Measurements from ENCODE around the gene AXIN2. TPM values are rescaled to one million over a fixed set of nuclear protein-coding genes. Genes with fewer than 3 reads are reported as not detected.

AXIN2 gene
- total RNA-seq, 2 donors from 2014 or later = 5.4 to 16.2 TPM

GRCh38 chr17:65601145-65601544, 39.7 kb upstream of the AXIN2 start:
- no peak for DNase-seq
- no peak overlapping the region for H3K4me3 ChIP-seq
- intact Hi-C loops (cut with DNase I) = no loop called here
- ATAC-seq = no peak
- no peaks in the 10 kb centered on the region for H3K9me3 ChIP-seq
- H3K27me3 ChIP-seq = no peaks in the 10 kb centered on the region
- WGBS, 2 donors = 86 to 90% methylated on average over 1 of the region's 1 CpG
- H3K27ac ChIP-seq = no peak overlapping the region
- H3K36me3 ChIP-seq (replicated peaks in 1 of 2; ENCODE audit: insufficient read depth in 1 of 2, low read depth in 2 of 2) = no peaks in the 10 kb centered on the region
- TF ChIP-seq CTCF (IDR thresholded peaks at IDR 0.05) (no peak), POLR2A (IDR thresholded peaks at IDR 0.05) (no peak)
- H3K4me1 ChIP-seq = peaks cover 7% of the 10 kb centered on the region

- WGBS, 2 donors = 0 to 13% methylated on average over 1 of the region's 1 CpG
- intact Hi-C loops (cut with DNase I) = no loop called here
- Histone ChIP-seq H3K27ac (no peak overlapping the region), H3K9me3 (no peaks in the 10 kb centered on the region), H3K27me3 (no peaks in the 10 kb centered on the region), H3K36me3 (replicated peaks in 1 of 2; ENCODE audit: insufficient read depth in 1 of 2, low read depth in 2 of 2) (no peaks in the 10 kb centered on the region), H3K4me3 (no peak overlapping the region), H3K4me1 (peaks cover 7% of the 10 kb centered on the region)
- DNase-seq (no peak), ATAC-seq (no peak)
- TF ChIP-seq CTCF (IDR thresholded peaks at IDR 0.05) = no peak
- no peak for TF ChIP-seq POLR2A (IDR thresholded peaks at IDR 0.05)
Measured at GRCh38 chr17:65600518-65600917, 39.1 kb upstream of the AXIN2 start.

GRCh38 chr17:65599650-65600049, 38.2 kb upstream of the AXIN2 start:
- H3K4me3 ChIP-seq = no peak overlapping the region
- WGBS, 2 donors = 71 to 78% methylated on average over 5 of the region's 5 CpGs
- H3K27me3 ChIP-seq = no peaks in the 10 kb centered on the region
- intact Hi-C loops (cut with DNase I) = no loop called here
- DNase-seq (no peak), ATAC-seq (no peak)
- no peak overlapping the region for H3K27ac ChIP-seq
- H3K9me3 ChIP-seq = no peaks in the 10 kb centered on the region
- H3K4me1 ChIP-seq = peaks cover 7% of the 10 kb centered on the region
- no peaks in the 10 kb centered on the region for H3K36me3 ChIP-seq (replicated peaks in 1 of 2; ENCODE audit: insufficient read depth in 1 of 2, low read depth in 2 of 2)
- no peak for TF ChIP-seq POLR2A (IDR thresholded peaks at IDR 0.05)
- no peak for TF ChIP-seq CTCF (IDR thresholded peaks at IDR 0.05)

- Histone ChIP-seq H3K9me3 (no peaks in the 10 kb centered on the region), H3K4me1 (peaks cover 7% of the 10 kb centered on the region), H3K36me3 (replicated peaks in 1 of 2; ENCODE audit: insufficient read depth in 1 of 2, low read depth in 2 of 2) (no peaks in the 10 kb centered on the region), H3K27ac (no peak overlapping the region), H3K27me3 (no peaks in the 10 kb centered on the region), H3K4me3 (no peak overlapping the region)
- intact Hi-C loops (cut with DNase I) = no loop called here
- DNase-seq (no peak), ATAC-seq (no peak)
- 100% methylated on average over 1 of the region's 1 CpG for WGBS, 2 donors
- TF ChIP-seq CTCF (IDR thresholded peaks at IDR 0.05) = no peak
- TF ChIP-seq POLR2A (IDR thresholded peaks at IDR 0.05) = no peak
Measured at GRCh38 chr17:65598746-65599145, 37.3 kb upstream of the AXIN2 start.

- no peaks in the 10 kb centered on the region for H3K36me3 ChIP-seq (replicated peaks in 1 of 2; ENCODE audit: insufficient read depth in 1 of 2, low read depth in 2 of 2)
- ATAC-seq = no peak
- H3K9me3 ChIP-seq = no peaks in the 10 kb centered on the region
- peaks cover under 1% of the 10 kb centered on the region for H3K4me1 ChIP-seq
- no peak overlapping the region for H3K4me3 ChIP-seq
- intact Hi-C loops (cut with DNase I) = no loop called here
- no peak for TF ChIP-seq POLR2A (IDR thresholded peaks at IDR 0.05)
- TF ChIP-seq CTCF (IDR thresholded peaks at IDR 0.05) = no peak
- H3K27me3 ChIP-seq = no peaks in the 10 kb centered on the region
- 70 to 74% methylated on average over 4 of the region's 4 CpGs for WGBS, 2 donors
- DNase-seq = no peak
- no peak overlapping the region for H3K27ac ChIP-seq
Measured at GRCh38 chr17:65595071-65595656, 33.7 kb upstream of the AXIN2 start.
